CD4-positive, alpha-beta T cell treated with Interleukin-2 at 100 ng/mL for 4 hours (primary cell): Measurements from ENCODE around the gene SLC4A7.
"Not testable (repeated sequence)": the region's sequence is repeated elsewhere in the genome, so short reads cannot be mapped to it uniquely, and the experiment has no call there.

Experiments
- DNase-seq: peaks from one replicate; pipeline ENCODE4 v3.0.0-alpha.2; 2020; ENCODE audit warnings: low spot score

The SLC4A7 gene

DNA sequence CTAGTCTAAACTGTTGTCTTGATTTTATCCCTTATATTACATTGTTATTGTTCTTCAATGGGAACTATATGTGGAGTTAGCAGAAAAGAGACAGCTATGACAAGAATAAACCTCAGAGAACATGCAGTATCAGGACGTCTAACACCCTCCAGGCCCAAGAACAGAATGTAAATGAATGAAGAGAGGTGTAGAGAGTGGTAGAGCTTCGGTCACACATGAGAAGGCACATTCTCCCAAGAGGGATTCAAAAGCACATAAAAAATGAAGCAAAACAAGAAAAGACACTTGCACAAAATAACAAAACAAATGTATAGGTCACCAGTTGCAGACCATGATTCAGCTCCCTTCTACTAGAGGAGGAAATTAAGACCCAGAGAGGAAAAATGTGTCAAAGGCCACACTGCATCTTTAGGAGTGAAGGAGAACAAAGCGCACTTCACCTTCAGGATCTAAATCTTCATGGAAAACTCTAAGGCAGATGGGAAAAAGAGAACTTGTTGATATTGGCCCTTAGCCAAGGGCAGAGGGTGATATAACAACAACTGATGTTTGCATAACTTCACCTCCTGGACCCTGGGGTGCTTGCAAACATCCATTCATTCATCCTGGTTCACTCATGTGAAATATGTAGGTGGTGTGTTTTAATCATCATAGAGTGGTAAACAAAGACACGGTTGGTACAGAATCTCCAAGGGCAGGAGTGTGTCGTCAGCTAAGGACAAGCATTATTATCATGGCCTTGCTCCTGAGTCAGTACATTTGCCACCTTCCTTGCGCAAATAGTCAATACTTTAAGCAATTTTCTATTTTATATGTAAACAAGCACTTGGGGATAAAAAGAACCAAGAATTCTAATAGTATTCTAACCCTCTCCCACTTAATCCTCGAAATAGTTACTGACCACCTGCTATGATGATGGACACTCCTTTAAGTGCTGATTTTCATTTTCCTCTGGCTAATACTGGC, 123.8 kb downstream of the SLC4A7 start:
- DNase-seq: no peak

DNA sequence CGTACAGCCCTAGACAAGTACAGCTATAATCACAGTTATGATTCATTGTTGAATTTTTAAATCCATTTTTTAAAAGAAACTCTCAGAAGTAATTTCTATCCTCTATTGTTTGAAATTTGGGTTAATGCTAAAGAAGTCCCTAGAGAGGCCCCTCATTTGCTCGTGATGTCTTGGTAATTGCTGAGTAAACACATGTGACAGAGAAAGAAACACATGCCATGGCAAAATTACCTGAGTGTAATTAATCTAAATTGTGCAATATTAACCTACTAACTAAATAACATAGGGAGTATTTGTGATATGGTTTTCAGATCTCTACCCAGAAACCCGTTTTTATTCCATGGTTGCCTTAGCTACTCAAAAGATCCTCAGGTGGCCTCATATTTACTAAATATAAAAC, 125.8 kb downstream of the SLC4A7 start:
- DNase-seq: no peak

DNA sequence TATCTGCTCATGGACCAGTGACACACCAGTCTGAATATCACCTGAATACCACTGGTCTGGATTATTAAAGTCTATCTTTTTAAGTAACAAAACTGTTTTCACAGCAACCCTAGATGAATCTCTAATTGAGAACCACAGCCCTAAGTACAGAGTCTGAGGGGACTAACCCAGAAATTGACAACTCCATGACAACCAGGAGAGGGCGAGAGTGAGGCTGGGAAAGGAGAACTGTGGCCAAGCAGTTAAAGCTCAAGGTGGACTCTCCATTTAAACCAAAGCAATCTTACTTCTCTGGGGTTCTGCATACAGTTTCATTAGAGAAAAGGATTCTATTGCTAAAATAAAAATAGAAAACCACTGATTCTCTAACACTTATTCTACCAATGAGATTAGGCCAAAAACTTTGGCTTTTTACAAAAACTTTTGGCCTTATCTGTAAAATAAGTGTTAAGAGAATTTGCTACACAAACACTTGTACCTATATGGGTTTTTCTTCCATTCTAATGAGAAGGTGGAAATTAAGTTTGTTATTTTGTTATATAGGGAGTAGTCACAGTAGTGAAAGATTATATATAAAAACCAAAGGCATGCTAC, 126.4 kb downstream of the SLC4A7 start:
- peak; percentile 70 for DNase-seq

DNA sequence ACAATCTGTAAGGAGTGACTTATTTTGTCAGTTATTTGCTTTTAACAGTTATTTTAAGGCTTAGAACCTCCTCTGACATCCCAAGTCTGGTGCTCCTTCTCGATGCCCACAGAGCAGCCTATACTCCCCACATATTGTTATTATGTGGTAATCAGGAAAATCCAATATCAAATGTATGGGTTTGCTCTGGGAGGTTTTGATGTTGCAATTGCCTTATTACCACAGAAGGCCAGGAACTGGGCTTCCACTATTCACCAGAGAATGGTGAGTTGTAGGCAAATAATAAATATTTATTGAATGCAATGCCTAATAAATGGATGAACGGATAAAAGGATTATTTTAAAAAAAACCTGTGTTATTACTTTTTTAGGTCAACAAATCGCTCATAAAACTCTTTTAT, 127.2 kb downstream of the SLC4A7 start:
- no peak for DNase-seq

DNA sequence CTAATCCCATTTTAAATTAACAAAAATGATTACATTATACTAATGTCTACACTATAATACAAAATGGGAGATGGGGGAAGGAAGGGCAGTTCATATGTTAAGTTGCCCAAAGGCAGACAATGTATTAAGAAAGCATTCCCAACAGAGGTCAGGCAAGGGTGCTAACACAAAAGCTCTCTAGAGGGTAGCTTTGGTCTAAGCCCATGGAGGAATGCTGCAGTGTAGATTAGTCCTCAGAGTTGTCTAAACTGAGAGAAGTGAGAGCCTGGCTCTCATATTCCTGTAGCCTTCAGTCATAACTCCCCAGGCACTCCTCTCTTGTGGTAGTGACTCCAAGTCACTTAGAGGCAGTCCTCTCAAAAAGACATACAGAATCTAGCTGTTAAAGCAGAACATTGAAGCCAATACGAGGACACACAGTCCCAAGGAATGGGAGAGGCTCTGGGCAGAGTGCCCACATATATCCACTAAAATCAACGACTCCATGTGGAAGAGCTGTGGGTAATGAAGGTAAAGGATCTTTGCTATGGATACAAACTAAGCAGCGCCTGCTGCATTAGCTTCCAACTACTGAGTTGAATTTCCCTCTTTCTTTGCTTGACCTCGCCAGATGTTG, 129.5 kb downstream of the SLC4A7 start:
- DNase-seq: no peak

DNA sequence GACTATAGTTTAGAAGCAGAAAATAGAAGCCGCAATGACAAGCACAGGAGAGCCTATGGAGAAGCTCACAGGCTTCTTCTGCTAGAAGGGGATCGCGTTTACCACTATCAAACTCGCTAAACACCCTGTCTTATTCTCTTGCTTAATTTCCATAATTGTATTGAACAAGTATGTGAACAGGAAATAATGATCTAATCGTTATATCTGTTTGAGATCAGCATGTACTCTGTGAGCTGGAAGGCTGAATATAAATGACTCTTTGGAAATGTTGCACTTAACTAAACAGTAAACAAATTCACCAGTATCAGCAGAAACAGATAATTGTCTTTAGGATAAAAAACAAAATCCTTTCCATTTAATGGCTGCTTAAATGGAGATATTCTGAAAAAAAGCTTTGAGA, 130.0 kb downstream of the SLC4A7 start:
- DNase-seq: no peak

DNA sequence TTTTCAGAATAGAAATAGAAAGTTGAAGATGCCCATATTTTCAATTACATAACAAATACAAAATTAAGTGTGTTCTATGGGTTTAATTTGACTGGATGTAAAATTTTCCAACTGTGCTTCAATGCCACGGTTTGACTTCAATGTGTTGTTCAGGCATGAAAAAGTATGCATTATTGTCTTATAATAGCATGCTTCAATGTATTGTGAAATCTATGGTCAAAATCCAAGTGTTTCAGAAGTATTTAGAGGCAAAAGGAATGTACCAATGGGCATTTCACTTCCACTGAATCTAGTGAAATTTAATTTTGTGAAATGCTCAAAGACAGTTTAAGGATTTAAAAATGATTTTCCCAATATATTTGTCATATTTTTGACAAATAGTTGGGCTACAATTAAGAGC, 131.0 kb downstream of the SLC4A7 start:
- no peak for DNase-seq

DNA sequence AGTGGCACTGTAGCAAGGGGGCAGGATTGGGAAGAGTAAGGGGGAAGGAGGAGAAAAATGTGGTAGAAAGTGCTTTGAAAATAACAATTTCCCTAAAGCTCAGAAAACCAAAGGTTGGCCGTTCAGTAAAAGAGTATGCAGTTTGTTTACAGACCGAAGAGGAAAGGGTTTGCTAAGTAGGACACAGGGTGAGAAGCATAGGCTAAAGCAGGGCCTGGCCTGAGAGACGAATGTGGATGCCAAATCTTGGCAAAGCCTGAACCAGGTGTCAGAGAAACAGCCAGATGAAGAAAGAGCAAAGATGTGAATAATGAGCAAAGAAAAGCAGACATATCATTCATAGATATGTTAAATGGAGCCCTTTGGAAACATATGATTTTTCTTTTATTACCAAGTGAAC, 132.1 kb downstream of the SLC4A7 start:
- no peak for DNase-seq

DNA sequence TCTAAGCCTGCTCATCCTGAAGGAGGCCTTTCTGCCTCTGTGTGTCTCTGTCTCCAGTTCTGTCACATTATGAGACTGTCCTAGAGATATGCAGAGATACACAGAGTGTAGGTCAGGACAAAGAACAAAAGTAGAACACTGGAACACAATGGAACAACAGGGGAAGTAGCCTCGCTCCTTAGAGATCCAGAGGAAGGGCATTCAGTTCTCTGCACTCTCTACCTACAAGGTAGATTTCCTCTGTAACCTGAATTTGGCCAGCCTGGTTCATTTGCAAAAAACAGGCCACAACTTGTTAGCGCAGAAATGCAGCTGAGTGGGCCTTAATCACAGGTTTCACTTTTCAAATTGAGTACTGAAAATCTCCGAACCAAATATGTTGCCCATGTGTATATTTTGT, 134.4 kb downstream of the SLC4A7 start:
- DNase-seq: peak; percentile 6

DNA sequence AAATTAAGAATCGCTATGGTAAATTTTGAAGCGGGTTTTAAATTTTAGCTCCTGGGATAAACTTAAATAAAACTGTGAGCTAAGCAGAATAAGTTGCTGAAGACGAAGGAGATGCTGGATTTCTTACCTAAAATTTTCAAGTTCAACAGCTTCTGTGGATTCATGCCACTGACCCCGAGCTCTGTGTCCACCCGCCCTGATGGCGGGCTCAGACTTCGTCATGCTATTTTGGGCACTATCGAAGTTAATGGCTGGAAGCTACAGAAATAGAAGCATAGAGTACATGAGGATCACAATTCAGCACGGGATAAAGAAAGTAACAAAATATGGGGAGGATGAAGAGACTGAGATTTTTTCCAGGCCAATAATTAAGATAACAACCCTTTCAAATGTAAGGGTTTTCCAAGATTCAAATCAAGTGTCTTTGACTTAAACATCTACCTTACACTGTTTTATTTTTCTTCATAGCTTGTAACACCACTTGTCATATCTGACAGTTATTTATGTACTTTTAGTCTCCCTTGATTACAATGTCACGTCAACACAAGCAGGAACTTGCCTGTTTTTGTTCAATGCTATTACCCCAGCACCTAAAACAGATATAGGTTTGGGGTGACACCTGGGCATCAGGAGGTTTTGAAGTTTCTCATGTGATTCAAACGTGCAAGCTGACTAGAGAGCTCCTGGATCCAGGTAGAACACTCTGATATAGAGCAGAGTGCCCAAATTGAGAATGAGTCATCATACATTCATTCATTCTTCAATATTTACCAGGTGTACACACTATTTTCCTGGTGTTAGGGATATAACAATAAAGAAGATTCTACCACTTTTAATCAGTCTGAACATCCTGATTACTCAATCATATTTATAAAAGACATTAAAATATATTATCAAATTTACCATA, 138.0 kb downstream of the SLC4A7 start:
- DNase-seq: no peak

DNA sequence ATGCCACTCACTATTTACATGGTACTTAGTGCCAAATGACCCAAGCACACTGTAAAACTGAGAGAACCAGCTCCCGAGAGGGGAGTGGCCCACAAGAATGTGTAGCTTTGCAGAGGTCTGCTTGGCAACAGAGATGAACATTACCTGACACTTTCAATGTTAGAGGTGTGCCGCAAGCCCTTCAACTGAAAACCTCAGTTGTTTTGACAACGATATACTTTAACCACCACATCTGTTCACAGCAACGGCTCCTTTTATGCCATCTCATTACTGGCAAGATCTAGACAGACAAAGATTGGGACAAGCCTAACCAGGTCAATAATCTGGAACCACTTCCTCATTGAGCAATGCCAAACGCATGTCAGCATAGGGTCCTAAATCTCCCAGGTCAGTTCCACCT, 138.7 kb downstream of the SLC4A7 start:
- peak; percentile 19 for DNase-seq

DNA sequence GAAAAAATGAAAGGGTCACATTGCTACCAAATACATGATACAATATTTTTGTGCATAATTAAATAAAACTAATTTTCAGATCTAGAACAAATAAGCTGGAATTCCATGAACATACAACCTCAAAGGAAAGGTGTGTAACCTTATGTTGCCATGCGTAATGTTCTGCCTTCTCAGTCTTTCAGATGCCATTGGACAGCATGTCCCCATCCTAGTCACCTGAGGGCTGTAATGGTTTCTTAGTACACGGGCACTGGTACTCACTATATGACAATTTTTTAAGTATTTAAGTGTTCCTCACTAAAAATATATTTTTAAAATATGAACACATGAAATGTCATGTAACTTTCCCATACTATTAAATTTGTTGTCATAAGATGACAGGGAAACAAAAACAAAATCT, 139.1 kb downstream of the SLC4A7 start:
- DNase-seq: no peak

DNA sequence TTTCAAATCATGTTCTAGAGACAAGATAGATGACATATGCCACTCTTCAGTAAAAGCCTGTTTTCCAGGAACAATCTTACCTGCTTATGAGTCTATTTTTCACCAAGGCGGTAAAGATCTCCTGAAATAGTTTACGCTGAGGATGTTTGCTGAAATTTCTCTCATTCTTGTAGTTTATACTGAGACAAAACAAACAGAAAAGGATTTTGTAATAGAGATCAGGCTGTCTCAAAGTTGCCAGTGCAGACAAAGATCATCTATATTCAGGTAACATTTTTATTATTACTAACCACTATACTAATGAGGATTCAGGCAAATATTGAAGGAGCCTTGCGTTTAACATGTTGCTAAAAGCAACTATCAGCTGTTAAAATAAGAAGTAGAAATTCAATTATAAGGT, 140.0 kb downstream of the SLC4A7 start:
- DNase-seq: no peak

DNA sequence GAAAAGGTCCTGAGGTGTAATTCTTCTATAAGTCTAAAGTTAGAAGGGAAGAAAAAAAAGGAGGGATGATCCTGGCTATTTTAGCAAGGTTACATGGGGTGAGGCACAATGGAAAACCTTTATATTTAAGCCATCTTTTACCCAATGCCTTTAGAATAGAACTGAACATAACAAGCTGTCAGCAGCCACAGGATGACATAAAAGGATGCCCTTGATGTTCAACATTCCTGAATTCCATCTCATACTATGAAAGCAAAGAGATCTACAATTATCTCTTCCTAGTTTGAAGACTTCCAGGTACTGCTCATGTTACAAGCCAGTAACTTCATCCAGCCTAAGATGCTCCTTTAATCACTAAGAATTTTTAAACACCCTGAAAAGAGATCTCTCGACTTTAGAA, 141.9 kb downstream of the SLC4A7 start:
- DNase-seq: no peak

DNA sequence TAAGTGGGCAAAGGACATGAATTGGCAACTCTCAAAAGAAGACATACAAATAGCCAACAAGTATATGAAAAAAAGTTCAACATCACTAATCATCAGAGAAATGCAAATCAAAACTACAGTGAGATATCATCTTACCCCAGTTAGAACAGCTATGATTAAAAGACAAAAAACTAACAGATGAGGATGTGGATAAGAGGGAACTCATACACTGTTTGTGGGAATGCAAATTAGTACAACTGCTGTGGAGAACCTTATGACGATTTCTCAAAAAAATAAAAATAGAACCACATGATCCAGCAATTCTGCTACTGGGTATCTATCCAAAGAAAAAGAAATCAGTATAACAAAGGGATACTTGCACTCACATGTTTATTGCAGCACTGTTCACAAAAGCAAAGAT, 143.7 kb downstream of the SLC4A7 start:
- DNase-seq: no peak

DNA sequence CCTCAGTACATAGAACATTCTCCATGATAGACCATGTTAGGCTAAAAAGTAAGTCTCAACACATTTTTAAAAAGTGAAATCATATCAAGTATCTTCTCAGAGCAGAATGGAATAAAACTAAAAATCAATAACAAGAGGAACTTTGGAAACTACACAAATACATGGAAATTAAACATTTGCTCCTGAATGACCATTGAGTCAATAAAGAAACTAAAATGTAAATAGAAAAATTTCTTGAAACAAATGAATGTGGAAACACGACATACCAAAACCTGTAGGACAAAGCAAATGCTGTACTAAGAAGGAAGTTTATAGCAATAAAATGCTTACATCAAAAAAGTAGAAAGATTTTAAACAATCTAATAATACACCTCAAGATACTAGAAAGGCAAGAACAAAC, 148.6 kb downstream of the SLC4A7 start:
- no peak for DNase-seq

DNA sequence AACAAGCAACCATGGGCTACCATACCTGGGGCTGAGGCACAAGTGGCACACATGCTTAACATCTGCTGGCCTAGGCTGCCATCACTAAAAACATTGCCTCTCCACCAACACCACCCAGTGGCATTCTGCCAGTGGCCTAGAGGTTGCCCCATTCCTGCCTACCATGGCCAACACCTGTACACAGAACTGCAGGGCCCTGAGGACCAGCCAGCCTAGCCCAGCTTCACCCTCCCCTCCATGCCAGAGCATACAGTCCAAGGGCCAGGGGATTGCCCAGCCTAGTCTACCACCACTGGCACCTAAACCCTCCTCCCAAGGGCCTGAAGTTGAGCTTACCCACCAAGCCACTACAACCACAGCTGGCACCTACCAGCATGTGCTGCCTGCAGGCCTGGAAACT, 150.3 kb downstream of the SLC4A7 start:
- DNase-seq: no peak

DNA sequence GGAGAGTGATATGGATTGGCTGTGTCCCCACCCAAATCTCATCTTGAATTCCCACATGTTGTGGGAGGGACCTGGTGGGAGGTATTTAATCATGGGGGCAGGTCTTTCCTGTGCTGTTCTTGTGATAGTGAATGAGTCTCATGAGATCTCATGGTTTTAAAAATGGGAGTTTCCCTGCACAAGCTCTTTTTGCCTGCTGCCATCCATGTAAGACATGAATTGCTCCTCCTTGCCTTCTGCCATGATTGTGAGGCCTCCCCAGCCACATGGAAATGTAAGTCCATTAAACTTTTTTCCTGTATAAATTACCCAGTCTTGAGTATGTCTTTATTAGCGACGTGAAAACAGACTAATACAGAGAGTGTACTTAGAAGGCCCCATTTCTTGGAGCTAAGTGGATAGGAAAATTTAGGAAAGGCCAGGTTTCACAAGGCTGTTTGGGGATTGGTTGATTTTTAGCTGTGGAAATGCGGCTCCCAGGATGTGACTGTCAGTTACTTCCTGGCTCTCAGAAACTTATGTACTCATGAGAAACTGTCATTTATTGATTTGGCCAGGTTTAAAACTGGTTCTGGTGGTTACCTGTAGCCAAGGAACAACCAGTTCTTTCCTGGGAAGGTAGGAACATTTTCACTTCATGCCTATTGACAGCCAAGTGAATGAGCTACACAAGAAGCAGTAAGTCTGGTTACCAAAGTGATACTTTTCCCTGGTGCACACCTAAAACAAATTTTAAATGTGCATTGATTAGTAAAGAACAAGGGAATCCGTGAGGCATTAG, 155.0 kb downstream of the SLC4A7 start:
- DNase-seq: not testable (repeated sequence)

DNA sequence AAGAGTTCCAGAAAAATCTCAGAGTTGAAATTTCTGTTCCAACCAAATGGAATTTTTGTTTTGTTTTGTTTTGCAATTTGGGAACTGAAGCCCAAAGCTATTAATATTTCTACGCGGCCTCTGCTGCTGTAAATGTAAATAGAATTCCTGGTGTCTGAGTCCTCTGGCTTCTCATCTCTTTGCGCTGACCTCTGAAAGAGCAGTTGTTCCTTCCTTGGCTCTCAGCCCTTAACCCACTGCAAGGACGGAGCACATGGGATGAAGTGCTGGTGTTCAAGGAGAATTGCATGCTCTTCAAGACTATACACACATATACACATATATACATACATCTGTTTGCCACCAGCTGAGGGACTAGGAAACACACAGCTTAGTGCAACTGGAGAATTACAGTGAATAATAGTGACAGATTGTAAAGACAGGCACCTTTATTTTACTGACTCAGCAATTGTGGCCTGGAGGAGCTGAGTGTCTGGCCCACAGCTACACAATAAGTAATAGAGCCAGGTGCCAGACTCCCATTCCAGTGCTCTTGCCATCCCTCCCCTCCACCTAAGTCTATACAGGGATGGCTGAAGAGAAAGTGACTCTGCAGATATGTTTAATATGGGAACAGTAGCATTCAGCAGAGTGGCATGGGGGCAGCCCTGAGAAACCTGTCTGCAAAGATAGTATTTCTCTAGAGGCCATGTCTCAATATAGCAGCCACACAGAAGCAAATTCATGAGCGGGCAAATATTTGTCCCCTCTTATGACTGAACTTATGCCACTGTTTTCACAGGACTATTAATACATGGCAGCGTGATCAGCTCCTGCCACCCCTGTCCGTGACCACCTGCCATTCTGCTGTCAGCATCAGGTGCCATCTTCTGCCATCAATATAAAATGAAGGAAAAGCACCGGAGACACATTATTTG, 157.3 kb downstream of the SLC4A7 start:
- DNase-seq: no peak

DNA sequence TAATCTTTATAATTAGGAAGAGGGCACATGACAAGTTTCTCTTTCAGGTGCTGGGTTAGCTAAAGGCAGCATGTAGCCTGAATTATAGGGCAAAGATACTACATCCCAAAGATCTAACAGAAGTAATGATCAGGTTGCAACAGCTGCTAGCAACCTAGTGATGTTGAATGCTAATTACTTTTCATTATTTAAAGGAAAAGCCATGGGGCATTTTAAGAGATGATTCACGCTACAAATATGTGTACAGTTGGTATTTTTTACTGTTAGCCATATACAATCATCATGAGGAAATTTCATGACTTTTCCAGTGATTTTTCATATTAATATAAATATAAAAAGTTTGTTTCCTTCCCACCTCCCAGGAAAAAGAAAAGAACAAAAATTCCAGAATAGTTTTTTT, 158.0 kb downstream of the SLC4A7 start:
- DNase-seq: no peak
